Stomach (tissue), 9 donors: ENCODE results near the gene TNK1. TPM values are rescaled to one million over a fixed set of nuclear protein-coding genes. Genes with fewer than 3 reads are reported as not detected.

Experiments
- DNase-seq, 2 donors: peaks; one replicate each; pipeline versions ENCODE4 v3.0.0 to v3.0.0-alpha.2; 2013 to 2019
- H3K27ac ChIP-seq, 5 donors: fragments of 200-600 bp in 4 of 5; sonication (generic) in 4 of 5; one replicate each; pipeline ENCODE4 v1.5.1; 2013 to 2019; ENCODE audit warnings: mild to moderate bottlenecking in 1 of 5, moderate library complexity in 1 of 5
- H3K27me3 ChIP-seq, 3 donors: fragments of 200-600 bp; sonication (generic); one replicate each; pipeline ENCODE4 v1.5.1; 2017 to 2019; ENCODE audit warnings: mixed run types in 1 of 3
- H3K36me3 ChIP-seq, 4 donors: fragments of 200-600 bp; sonication (generic); 1 replicate in 3 of 4; 2 replicates in 1 of 4; pipeline ENCODE4 v1.5.1; 2016 to 2019
- H3K4me1 ChIP-seq, 4 donors: fragments of 200-600 bp; sonication (generic); one replicate each; pipeline ENCODE4 v1.5.1; 2016 to 2019
- H3K4me3 ChIP-seq, 4 donors: fragments of 200-600 bp; sonication (generic) in 3 of 4; one replicate each; pipeline ENCODE4 v1.5.1; 2016 to 2019; ENCODE audit warnings: mild to moderate bottlenecking in 1 of 4
- H3K9me3 ChIP-seq, 4 donors: fragments of 200-600 bp; sonication (generic); one replicate each; pipeline ENCODE4 v1.5.1; 2016 to 2019
- EP300 ChIP-seq: sonication (generic); formaldehyde crosslinking; IDR thresholded peaks from one replicate; pipeline ENCODE4 v1.6.1; 2017; ENCODE audit warnings: antibody characterized with exemption
- POLR2A ChIP-seq, 4 donors: fragments of 450-650 bp; IDR thresholded peaks; one replicate each; pipeline ENCODE4 v1.6.1; 2016; ENCODE audit warnings: antibody characterized with exemption in 4 of 4, control low read depth in 2 of 4, mild to moderate bottlenecking in 1 of 4, moderate library complexity in 1 of 4
- POLR2AphosphoS5 ChIP-seq, 3 donors: sonication (generic); formaldehyde crosslinking; IDR thresholded peaks; one replicate each; pipeline ENCODE4 v1.6.1; 2016; ENCODE audit warnings: antibody characterized with exemption in 3 of 3
- WGBS, 5 donors: extraction: QIAGEN DNeasy Blood & Tissue Kit in 3 of 5; methylation state at CpG; one replicate each; pipeline versions ENCODE4 v1.1.5 to v1.1.7; 2013 to 2018; 5-methylcytosine and 5-hydroxymethylcytosine counted together
- intact Hi-C: fragments of 100-400 bp; cut with DNase I; formaldehyde crosslinking; loops from one replicate; pipeline ENCODE4 v1.15.1; 2023; ENCODE audit warnings: low total_unique reads
- polyA plus RNA-seq, 3 donors: library from polyadenylated mRNA; stranded (reverse); fragments of 200-250 nt; gene quantifications; one replicate each; pipeline ENCODE4 v1.2.3, GENCODE V29; 2013
- total RNA-seq, 5 donors: library from RNA; depleted of rRNA; stranded (reverse); fragments of >200 nt; gene quantifications; one replicate each; pipeline versions ENCODE4 v1.1.0 to v1.2.3, GENCODE V29; 2014 to 2016
- TF ChIP-seq, protein P1 (sequence below), 7 experiments: fragments of 450-650 bp in 4 of 7; fragments of 200-600 bp in 3 of 7; sonication (generic) in 3 of 7; IDR thresholded peaks; one replicate each; pipeline ENCODE4 v1.5.1; 2016 to 2019; ENCODE audit warnings: antibody characterized with exemption in 7 of 7, control low read depth in 2 of 7, mild to moderate bottlenecking in 1 of 7
- donor health status: healthy with polysubstance abuse.
- donor health status: Bipolar disorder and iron deficiency.
- donor health status: healthy.

The TNK1 gene
- total and polyA plus RNA-seq, 8 donors, result 5.7 to 37.1 (median 10.4) TPM

DNA sequence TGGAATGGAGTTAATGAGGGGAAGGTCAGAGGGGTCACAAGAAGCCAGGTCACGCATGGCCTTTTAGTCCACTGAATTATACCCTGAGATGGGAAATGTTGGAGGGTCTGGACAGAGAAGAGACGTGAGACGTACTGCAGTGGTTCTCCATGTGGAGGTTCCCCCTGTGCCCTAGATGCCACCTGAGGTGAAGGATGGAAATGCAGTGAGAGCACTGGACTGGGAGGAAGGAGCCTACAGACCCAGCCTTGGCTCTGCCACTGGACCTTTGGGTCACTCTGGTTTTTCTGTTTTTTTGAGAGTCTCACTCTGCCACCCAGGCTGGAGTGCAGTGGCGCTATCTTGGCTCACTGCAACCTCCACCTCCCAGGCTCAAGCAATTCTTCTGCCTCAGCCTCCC is 15.3 kb downstream of the TNK1 start:
- peak in 1 of 2 donors; percentile 7 for DNase-seq
- H3K27ac ChIP-seq, result no peak overlapping the region
- no peaks in the 10 kb centered on the region for H3K9me3 ChIP-seq
- no peaks in the 10 kb centered on the region for H3K27me3 ChIP-seq
- H3K4me3 ChIP-seq, result no peak overlapping the region
- peaks cover 0 to 13% (median 9%) of the 10 kb centered on the region in 4 donors for H3K36me3 ChIP-seq
- intact Hi-C loops, result no loop called here
- TF ChIP-seq EP300 (no peak), POLR2AphosphoS5 (IDR thresholded peaks at IDR 0.05) (no peak), POLR2A (IDR thresholded peaks at IDR 0.05) (no peak)
- TF ChIP-seq, protein P1, sequence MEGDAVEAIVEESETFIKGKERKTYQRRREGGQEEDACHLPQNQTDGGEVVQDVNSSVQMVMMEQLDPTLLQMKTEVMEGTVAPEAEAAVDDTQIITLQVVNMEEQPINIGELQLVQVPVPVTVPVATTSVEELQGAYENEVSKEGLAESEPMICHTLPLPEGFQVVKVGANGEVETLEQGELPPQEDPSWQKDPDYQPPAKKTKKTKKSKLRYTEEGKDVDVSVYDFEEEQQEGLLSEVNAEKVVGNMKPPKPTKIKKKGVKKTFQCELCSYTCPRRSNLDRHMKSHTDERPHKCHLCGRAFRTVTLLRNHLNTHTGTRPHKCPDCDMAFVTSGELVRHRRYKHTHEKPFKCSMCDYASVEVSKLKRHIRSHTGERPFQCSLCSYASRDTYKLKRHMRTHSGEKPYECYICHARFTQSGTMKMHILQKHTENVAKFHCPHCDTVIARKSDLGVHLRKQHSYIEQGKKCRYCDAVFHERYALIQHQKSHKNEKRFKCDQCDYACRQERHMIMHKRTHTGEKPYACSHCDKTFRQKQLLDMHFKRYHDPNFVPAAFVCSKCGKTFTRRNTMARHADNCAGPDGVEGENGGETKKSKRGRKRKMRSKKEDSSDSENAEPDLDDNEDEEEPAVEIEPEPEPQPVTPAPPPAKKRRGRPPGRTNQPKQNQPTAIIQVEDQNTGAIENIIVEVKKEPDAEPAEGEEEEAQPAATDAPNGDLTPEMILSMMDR (IDR thresholded peaks at IDR 0.05), result no peak
- 82 to 93% (median 88%) methylated on average over 4 of the region's 4 CpGs for WGBS, 5 donors
- peaks cover 18 to 29% (median 25%) of the 10 kb centered on the region in 4 donors for H3K4me1 ChIP-seq

DNA sequence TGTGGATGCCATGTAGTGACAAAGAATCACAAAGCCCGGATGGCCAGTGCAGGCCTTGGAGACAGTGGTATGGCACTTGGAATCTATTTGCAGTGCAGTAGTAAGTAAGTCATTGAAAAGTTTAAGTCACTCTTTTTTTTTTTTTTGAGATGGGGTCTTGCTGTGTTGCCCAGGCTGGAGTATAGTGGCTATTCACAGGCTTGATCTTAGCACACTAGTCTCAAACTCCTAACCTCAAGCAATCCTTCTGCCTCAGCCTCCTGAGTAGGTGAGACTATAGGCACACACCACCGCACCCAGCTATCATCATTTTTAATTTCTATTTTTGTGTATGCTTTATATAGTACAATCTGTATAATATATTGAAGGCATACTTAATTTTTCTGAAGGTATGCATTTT is 17.7 kb downstream of the TNK1 start:
- Histone ChIP-seq H3K27me3 (no peaks in the 10 kb centered on the region), H3K36me3 (no peaks in the 10 kb centered on the region), H3K4me1 (peaks cover 21 to 34% (median 33%) of the 10 kb centered on the region in 4 donors), H3K27ac (no peak overlapping the region), H3K9me3 (no peaks in the 10 kb centered on the region), H3K4me3 (no peak overlapping the region)
- WGBS, 5 donors, result 80 to 91% (median 87%) methylated on average over 2 of the region's 2 CpGs
- no peak for TF ChIP-seq POLR2A (IDR thresholded peaks at IDR 0.05)
- TF ChIP-seq, protein P1 (IDR thresholded peaks at IDR 0.05), result no peak
- no peak for TF ChIP-seq EP300
- TF ChIP-seq POLR2AphosphoS5 (IDR thresholded peaks at IDR 0.05), result no peak
- no peak for DNase-seq
- intact Hi-C loops, result no loop called here

DNA sequence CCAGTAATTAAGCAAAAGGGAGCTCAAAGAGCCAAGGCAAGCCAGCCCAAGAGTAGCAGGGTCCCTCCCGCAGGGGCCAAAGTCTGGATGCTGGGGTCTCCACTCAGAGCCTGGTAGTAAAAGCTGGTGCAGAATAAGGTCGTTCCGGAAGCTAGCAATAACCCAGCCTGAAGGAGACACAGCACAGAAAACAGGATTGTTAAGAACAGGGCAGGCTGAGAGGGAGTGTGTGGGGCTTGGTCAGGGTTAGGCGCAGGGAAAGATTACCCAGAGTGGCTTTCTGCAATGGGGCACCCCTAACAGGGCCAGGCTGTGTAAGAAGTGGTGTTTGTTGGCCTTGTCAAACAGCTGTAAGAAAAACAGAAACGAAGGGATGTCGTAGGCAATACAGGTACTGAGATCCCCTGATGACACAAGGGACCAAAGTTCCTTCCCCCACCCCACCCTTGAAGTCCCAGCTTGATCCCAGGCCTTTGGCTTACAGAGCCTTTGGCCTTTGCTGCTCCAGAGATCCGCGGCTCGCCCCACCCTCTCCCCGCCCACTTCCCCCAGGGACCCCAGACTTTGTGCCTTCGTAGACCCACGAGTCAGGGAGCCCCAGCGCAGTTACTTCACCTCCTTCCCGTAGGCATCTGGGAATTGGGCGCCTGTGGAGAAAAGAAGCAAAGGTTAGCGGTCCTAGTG is 22.3 kb downstream of the TNK1 start:
- TF ChIP-seq POLR2A (IDR thresholded peaks at IDR 0.05), result no peak
- TF ChIP-seq, protein P1 (IDR thresholded peaks at IDR 0.05), result no peak
- DNase-seq, result peak; percentile 33 to 79
- peak overlapping the region; percentile 71 to 80 (median 74) for H3K4me3 ChIP-seq
- no peaks in the 10 kb centered on the region for H3K36me3 ChIP-seq
- no peaks in the 10 kb centered on the region for H3K9me3 ChIP-seq
- H3K4me1 ChIP-seq, result peaks cover 30 to 42% (median 34%) of the 10 kb centered on the region in 4 donors
- intact Hi-C loops, result no loop called here
- H3K27me3 ChIP-seq, result peaks cover 0 to 13% (median 0%) of the 10 kb centered on the region in 3 donors
- peak overlapping the region; percentile 90 to 94 (median 93) for H3K27ac ChIP-seq
- 8 to 12% (median 11%) methylated on average over 9 to 16 of the region's 16 CpGs for WGBS, 5 donors

DNA sequence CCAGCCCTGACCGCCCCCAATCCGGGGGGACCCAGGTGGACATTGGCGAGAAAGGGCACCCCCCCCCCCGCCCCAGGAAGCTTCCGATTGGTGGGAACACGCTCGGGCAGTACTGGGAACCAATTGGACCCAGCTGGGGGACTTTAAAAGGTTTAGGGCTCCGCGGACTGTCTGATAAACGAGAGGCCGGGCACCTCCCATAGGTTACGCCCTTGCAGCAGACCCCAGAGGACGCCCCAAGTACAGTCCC is 22.8 kb downstream of the TNK1 start:
- peaks cover 0 to 4% (median 3%) of the 10 kb centered on the region in 4 donors for H3K36me3 ChIP-seq
- peaks cover 30 to 42% (median 36%) of the 10 kb centered on the region in 4 donors for H3K4me1 ChIP-seq
- H3K4me3 ChIP-seq, result peak overlapping the region; percentile 71 to 80 (median 74)
- H3K27ac ChIP-seq, result peak overlapping the region; percentile 90 to 94 (median 93)
- H3K27me3 ChIP-seq, result peaks cover 0 to 13% (median 0%) of the 10 kb centered on the region in 3 donors
- intact Hi-C loops, result no loop called here
- WGBS, 5 donors, result 0% methylated on average over 7 to 13 of the region's 13 CpGs
- no peak for DNase-seq
- H3K9me3 ChIP-seq, result no peaks in the 10 kb centered on the region
- no peak for TF ChIP-seq EP300
- TF ChIP-seq, protein P1 (IDR thresholded peaks at IDR 0.05), result no peak
- TF ChIP-seq POLR2AphosphoS5 (IDR thresholded peaks at IDR 0.05), result no peak
- no peak for TF ChIP-seq POLR2A (IDR thresholded peaks at IDR 0.05)
